Left lobe of liver (tissue), 2 donors: ENCODE data around the gene UPF2. TPM values are rescaled to one million over a fixed set of nuclear protein-coding genes. Genes with fewer than 3 reads are reported as not detected.
"Not testable (repeated sequence)": the region's sequence is repeated elsewhere in the genome, so short reads cannot be mapped to it uniquely, and the experiment has no call there.

Source experiments
- ATAC-seq: fragments of 200-7000 bp; cut with Tn5 transposase; one replicate; pipeline ENCODE4 v1.9.1; 2020; ENCODE audit warnings: mild to moderate bottlenecking, moderate library complexity
- DNase-seq: peaks from one replicate; pipeline ENCODE4 v3.0.0-alpha.2; 2020; ENCODE audit warnings: low spot score
- total RNA-seq: library from RNA; stranded (reverse); gene quantifications from one replicate; pipeline ENCODE4 v1.2.1, GENCODE V29; 2021
- donor health status: DM: no; HTN: no; CAD: no; lungs with moderate emphysema.
- donor health status: DM: no; HTN: yes; CAD: no.

Gene UPF2
- 9.3 TPM for total RNA-seq

GRCh38 chr10:12042797-12043651 is at the start of gene UPF2:
Gene UPF2, minus strand, starts transcription at chr10:12042809. Its CDS starts 7,386 bp downstream, at chr10:12035423.
- DNase-seq, result peak; percentile 99
- peak; percentile 92 for ATAC-seq

GRCh38 chr10:12091421-12091820 is 48.8 kb upstream of the UPF2 start:
- ATAC-seq (no peak), DNase-seq (no peak)

- ATAC-seq (peak; percentile 67), DNase-seq (peak; percentile 56)
These were observed 46.3 kb upstream of the UPF2 start for GRCh38 chr10:12088919-12089318.

- DNase-seq (no peak), ATAC-seq (no peak)
These were observed 39.4 kb upstream of the UPF2 start for GRCh38 chr10:12081879-12082557.

GRCh38 chr10:12081470-12081869 is 38.9 kb upstream of the UPF2 start:
- DNase-seq (no peak), ATAC-seq (no peak)

- DNase-seq (no peak), ATAC-seq (peak; percentile 27)
These were observed 35.1 kb upstream of the UPF2 start for GRCh38 chr10:12077580-12078180.

GRCh38 chr10:12073526-12073925 is 30.9 kb upstream of the UPF2 start:
- DNase-seq (no peak), ATAC-seq (no peak)

- peak; percentile 52 for DNase-seq
- not testable (repeated sequence) for ATAC-seq
These were observed 28.8 kb upstream of the UPF2 start for GRCh38 chr10:12071441-12071840.

- DNase-seq (peak; percentile 100), ATAC-seq (peak; percentile 89)
These were observed 26.1 kb upstream of the UPF2 start, which contains the start of gene DHTKD1 for GRCh38 chr10:12068449-12069269. Gene DHTKD1, plus strand, starts transcription at chr10:12068954. Its CDS starts 80 bp downstream, at chr10:12069034.

- DNase-seq (no peak), ATAC-seq (no peak)
These were observed 24.7 kb upstream of the UPF2 start for GRCh38 chr10:12067336-12067735.

- DNase-seq, result no peak
These were observed 20.8 kb upstream of the UPF2 start for GRCh38 chr10:12063483-12063818.

GRCh38 chr10:12062754-12063482 is 20.3 kb upstream of the UPF2 start:
- DNase-seq (no peak), ATAC-seq (no peak)

More at GRCh38 chr10:12063483-12063818, 20.8 kb upstream of the UPF2 start:
- no peak for ATAC-seq

GRCh38 chr10:12061124-12061523 is 18.5 kb upstream of the UPF2 start:
- DNase-seq (no peak), ATAC-seq (peak; percentile 59)

- ATAC-seq (no peak), DNase-seq (no peak)
These were observed 14.1 kb upstream of the UPF2 start for GRCh38 chr10:12056748-12057147.

GRCh38 chr10:12055732-12056131 is 13.1 kb upstream of the UPF2 start:
- DNase-seq (no peak), ATAC-seq (no peak)

- DNase-seq, result no peak
- no peak for ATAC-seq
These were observed 8.6 kb upstream of the UPF2 start for GRCh38 chr10:12051241-12051640.

- ATAC-seq (no peak), DNase-seq (no peak)
These were observed 7.9 kb upstream of the UPF2 start for GRCh38 chr10:12050528-12050927.

- DNase-seq (no peak), ATAC-seq (no peak)
These were observed 5.9 kb upstream of the UPF2 start for GRCh38 chr10:12048547-12048946.

- ATAC-seq, result peak; percentile 22
- no peak for DNase-seq
These were observed 3.0 kb upstream of the UPF2 start for GRCh38 chr10:12045596-12045995.

- ATAC-seq, result peak; percentile 3
- DNase-seq, result no peak
These were observed 206 bp downstream of the UPF2 start for GRCh38 chr10:12042409-12042796.
